Glomerular visceral epithelial cell (primary cell): Measurements from ENCODE around the gene EBF4.
"Not testable (repeated sequence)": the region's sequence is repeated elsewhere in the genome, so short reads cannot be mapped to it uniquely, and the experiment has no call there.

Source experiments
- DNase-seq: peaks from one replicate; pipeline ENCODE4 v3.0.0-alpha.2; 2016; ENCODE audit errors: extremely low spot score

EBF4 gene

GRCh38 chr20:2757969-2758368 lies 65.4 kb downstream of the EBF4 start:
- no peak for DNase-seq

DNA sequence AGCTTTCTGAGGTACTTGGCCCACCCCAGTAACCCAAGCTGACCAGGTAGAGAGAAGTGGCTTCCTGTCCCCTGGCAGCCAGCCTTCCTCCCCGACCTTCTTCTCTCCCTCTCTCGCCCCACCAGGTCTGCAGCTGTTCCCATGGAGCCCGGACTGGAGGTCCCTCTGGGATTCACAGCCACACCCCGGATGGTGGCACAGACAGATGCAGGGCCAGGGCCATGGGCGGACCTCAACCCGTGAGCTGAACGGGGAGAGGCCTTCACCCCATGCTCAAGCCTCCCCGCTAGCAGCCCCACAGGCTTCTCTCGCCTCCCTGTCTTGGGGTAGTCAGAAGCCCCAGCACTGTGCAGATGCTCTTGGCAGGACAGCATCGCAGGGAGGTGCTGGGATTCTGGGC lies 66.6 kb downstream of the EBF4 start:
- no peak for DNase-seq

DNA sequence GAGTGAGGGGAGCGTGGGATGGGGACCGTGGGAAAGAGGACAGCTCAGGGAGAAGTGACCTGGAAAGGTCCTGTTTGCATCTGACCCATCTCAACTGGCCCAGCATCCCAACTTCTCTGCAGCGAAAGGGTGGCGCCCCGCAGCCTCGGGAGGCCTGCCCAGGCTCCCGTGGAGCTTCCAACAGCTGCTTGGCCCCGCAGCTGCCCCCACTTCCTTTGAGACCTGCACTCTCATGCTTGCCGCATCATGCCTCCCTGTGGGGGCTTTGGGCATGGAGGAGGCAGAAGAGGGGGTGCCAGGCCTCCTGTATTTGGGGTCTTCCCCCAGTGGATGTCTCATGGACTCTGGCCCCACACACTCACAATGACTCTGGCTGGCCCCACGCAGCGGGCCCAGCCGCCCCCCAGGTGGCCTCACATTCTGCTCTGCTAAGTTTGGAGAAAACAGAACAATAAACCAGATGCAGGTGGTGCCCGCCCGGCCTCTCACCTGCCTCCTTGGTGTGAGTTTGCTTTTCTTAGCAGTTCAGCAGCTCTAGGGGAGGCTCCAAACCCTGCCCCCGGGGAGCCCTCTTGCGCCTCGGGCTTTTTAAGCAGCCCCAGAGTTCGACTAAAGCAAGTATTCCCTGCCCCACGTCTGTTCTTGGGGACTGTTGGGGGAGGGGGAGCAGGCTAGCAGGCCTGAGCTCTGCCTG lies 67.2 kb downstream of the EBF4 start:
- no peak for DNase-seq

DNA sequence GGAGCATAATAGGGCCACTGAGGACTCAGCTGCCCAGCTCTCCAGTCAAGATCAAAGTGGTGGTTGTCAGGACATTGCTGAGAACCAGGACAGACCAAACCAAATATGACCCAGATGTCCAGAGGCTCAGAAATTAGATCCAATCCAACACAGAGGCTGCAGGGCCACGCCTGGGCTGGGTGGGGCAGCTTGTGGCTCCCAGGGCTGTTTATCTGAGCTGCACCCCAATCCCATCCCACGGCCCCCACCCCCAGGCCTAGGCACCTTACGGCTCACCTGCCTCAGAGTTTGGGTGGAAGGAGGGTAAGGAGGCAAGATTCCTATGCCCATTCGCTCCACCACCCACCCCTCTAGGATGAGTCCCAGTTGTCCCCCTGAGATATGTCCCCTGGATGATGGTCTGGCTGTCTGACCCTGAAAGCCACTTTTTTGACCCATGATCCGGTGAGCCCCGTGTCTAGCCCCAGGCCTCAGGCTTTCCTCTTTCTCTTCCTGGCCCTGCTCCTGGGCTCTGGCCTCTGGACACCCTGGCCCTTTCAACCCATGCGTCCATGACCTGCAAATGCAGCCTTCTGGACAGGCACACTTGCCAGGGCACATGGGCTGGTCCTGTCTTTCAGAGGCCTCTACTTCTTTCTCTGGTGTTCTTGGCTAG lies 67.8 kb downstream of the EBF4 start:
- no peak for DNase-seq

GRCh38 chr20:2760952-2761305 lies 68.3 kb downstream of the EBF4 start:
- no peak for DNase-seq

DNA sequence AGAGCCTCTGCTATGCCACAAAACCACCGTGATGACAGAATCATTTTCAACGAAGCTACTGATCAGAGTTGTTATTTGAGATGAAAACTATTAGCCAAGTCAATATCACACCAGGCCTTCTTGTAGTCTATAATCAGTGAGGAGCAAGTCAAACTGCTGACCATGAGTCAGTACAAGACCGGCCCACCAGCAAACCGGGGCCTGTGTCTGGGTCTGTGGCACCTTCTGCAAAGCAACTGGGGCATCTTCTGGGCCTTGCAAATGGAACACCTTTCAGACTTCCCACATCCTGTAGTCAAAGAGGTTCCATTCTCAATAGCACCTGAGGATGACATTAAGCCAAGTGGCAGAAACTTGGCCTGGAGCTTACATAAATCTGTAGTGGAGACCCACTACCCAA lies 69.3 kb downstream of the EBF4 start:
- no peak for DNase-seq

GRCh38 chr20:2762578-2763131 lies 70.1 kb downstream of the EBF4 start:
- no peak for DNase-seq

DNA sequence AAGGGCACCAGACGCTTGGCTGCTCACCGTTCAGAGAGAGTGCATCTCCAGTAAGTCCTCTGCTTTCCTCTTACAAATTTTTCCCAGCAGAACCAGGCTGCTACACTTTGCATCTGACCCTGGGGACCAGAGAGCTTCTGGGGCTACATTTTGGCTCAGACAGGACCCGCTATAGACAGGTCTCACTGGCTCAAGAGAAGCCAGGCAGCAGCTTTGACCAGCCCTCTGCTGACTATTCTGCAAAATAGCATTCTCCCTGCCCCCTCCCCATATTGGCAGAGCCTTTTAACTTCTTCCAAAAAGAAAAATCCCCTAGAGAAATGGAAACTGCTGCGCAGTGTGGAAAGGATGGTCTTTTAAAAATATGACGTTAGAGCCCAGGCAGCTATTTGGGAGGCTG lies 70.6 kb downstream of the EBF4 start:
- DNase-seq = no peak

GRCh38 chr20:2767768-2768631 lies 75.4 kb downstream of the EBF4 start:
- DNase-seq = peak; percentile 46

DNA sequence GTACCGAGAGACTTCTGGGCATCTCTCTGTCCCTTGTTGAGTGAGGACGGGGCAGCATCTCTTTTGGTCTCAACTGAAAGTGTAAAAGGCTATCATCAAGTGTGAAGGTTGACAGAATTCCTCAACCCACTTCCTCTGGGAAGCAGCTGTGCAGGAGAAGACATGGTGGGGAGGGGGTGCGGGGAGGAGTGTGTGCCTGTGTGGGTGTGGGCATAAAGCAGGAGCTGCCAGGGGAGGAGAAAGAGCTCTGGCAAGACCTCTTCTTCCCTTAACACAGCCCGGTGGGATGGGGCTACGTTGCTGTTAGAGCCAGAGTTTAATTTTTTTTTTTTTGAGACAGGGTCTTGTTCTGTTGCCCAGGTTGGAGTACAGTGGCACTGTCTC lies 76.0 kb downstream of the EBF4 start:
- DNase-seq = no peak

DNA sequence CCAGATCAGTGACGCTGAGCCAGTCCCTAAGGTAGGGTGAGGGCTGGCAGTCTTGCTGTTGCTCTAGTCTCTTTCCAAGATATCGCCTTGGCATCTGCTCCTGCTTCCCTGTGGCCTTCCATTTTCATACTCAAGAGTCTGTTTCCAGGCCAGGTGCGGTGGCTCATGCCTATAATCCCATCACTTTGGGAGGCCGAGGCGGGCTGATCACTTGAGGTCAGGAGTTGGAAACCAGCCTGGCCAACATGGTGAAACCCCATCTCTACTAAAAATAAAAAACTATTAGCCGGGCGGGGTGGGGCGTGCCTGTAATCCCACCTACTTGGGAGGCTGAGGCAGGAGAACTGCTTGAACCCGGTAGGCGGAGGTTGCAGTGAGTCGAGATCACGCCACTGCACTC lies 77.5 kb downstream of the EBF4 start:
- not testable (repeated sequence) for DNase-seq

DNA sequence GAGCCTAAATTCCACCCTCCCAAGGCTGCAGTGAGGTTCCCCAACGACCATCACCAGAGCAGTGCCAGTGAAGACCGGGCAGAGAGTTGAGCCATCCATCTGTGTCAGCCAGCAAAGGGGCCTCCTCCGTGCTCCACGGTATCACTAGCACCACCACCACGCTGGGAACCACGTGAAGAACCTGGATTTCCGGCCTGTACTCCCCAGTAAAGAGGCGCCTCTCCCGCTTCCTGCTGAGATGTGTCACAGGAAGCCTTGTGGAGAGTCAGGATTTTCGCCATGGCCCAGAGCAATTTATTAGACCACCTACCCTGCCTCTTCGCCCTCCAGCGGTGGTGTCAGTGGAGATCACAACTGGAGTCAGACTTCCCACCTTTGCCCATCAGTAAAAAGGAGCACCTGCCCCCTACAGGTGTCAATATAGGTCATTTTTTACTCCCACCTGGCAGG lies 79.1 kb downstream of the EBF4 start:
- DNase-seq = no peak

DNA sequence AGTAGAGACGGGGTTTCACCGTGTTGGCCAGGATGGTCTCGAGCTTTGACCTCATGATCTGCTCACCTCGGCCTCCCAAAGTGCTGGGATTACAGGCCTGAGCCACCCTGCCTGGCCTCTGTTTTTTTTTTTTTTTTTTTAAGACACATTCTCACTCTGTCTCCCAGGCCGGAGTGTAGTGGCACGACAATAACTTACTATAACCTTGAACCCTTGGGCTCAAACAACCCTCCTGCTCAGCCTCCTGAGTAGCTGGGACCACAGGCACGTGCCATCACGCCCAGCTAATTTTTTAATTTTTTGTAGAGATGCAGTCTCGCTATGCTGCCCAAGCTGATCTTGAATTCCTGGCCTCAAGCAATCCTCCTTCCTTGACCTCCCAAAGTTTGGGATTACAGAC lies 81.2 kb downstream of the EBF4 start:
- no peak for DNase-seq

DNA sequence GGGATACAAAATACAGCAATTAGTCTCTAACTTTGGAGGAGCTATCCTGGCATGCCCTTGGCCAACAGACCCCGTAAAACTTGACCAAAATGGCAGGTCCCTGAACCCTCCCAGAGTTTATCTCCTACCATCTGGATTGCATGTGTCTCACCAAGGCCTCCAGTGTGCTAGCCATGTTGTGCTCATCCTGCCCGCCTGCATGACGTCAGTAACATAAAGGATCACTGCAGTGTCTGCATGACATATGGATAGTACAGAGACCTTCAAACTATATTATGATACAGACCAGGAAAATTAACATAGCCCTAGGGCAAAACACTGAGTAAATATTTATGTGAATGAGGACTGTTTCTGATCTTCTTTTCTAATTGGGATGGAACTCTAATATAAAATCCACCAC lies 82.6 kb downstream of the EBF4 start:
- no peak for DNase-seq

- no peak for DNase-seq
Observed at GRCh38 chr20:2778602-2779321, 86.2 kb downstream of the EBF4 start.

GRCh38 chr20:2780948-2781347 lies 88.4 kb downstream of the EBF4 start:
- no peak for DNase-seq

- DNase-seq = no peak
Observed at GRCh38 chr20:2783908-2784566, 91.5 kb downstream of the EBF4 start.

GRCh38 chr20:2793471-2793870 lies 100.9 kb downstream of the EBF4 start:
- DNase-seq = no peak

DNA sequence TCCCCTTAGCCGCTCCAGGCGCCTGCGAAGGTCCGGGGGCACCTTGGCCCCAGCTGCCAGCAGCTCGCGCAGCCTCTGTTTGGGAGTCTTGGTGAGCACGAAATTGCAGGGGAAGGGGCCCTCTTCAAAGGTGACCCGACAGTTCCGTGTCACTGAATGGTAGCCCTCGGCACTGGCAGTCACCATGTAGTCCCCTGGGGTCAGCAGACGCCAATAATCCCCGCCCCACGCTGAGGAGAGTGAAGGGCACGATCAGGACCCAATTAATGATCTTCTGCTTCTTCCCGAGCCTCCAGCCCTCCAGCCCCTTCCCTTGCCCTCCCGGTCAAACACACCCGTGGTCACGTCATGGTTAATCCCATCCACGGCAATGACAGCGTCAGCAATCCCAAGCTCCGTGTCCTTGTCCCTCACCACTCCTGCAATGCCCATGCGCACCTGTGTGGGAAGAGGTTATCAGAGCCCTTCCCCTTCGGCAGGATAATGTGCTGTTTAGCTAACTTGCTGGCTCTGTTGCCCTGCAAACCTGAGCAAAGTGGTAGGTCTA lies 101.7 kb downstream of the EBF4 start:
- DNase-seq = no peak

DNA sequence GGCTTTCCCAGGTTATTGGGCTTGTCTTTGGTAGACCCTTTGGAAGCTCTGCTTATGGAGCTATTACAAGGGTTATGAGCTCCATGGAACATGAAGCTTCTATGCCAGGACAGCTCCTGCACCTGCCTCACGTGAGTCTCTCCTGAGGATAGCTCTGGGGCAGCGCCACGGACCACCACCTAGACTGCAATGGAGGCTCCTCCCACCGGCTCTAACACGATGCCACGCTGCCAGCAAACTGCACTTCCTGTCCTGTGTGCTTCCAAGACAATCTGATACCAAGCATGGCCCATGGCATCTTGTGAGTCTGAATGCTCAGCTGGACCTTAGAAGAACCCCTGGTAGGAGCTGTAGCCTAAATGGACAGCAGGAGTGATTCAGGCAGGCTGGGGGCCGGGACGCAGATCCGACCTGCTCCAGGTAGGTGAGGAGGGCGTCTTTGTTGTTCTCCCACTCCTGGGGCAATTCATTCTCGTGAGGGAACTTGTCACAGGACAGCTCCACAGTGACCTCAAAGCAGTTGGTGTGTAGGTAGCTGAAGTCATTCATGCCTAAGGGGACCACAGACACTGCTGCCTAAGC lies 102.4 kb downstream of the EBF4 start:
- DNase-seq = no peak

- no peak for DNase-seq
Observed at GRCh38 chr20:2795451-2795850, 102.9 kb downstream of the EBF4 start.
